HEK293 (cell line): Measurements from ENCODE around the gene FAM193B.
A peak's percentile ranks its signal among the peaks of the same experiment; 100 is the strongest.

Experiments used
- HOXD13 ChIP-seq: sonication (generic); formaldehyde crosslinking; IDR thresholded peaks from 2 replicates; pipeline ENCODE4 v1.8.0; 2022; ENCODE audit warnings: missing genetic modification reagents, borderline replicate concordance
- SP3 ChIP-seq: fragments of 450-650 bp; formaldehyde crosslinking; IDR thresholded peaks from 2 replicates; pipeline ENCODE4 v1.5.1; 2016; ENCODE audit warnings: missing biosample characterization, missing genetic modification characterization
- ZBTB20 ChIP-seq: fragments of 450-650 bp; formaldehyde crosslinking; IDR thresholded peaks from 2 replicates; pipeline ENCODE4 v1.5.1; 2016; ENCODE audit warnings: missing biosample characterization, missing genetic modification characterization
- ZFP69B ChIP-seq: fragments of 450-650 bp; formaldehyde crosslinking; IDR thresholded peaks from 2 replicates; pipeline ENCODE4 v1.5.1; 2016; ENCODE audit warnings: missing biosample characterization, missing genetic modification characterization
- ZNF157 ChIP-seq: fragments of 450-650 bp; formaldehyde crosslinking; IDR thresholded peaks from 2 replicates; pipeline ENCODE4 v1.5.1; 2016; ENCODE audit warnings: missing biosample characterization, missing genetic modification characterization
- ZNF184 ChIP-seq: fragments of 450-650 bp; IDR thresholded peaks from 2 replicates; pipeline ENCODE4 v1.5.1; 2018; ENCODE audit warnings: missing biosample characterization, mild to moderate bottlenecking, missing genetic modification characterization
- ZNF239 ChIP-seq: fragments of 450-650 bp; formaldehyde crosslinking; IDR thresholded peaks from 2 replicates; pipeline ENCODE4 v1.5.1; 2016; ENCODE audit warnings: missing biosample characterization, missing genetic modification characterization
- ZNF311 ChIP-seq: fragments of 450-650 bp; formaldehyde crosslinking; IDR thresholded peaks from 2 replicates; pipeline ENCODE4 v1.5.1; 2017; ENCODE audit warnings: missing biosample characterization, missing genetic modification characterization, borderline replicate concordance
- ZNF324 ChIP-seq: fragments of 450-650 bp; formaldehyde crosslinking; IDR thresholded peaks from 2 replicates; pipeline ENCODE4 v1.5.1; 2016; ENCODE audit warnings: missing biosample characterization, missing genetic modification characterization
- ZNF555 ChIP-seq: fragments of 450-650 bp; formaldehyde crosslinking; conservative IDR thresholded peaks from 2 replicates; pipeline ENCODE4 v1.5.1; 2017; ENCODE audit warnings: missing biosample characterization, mild to moderate bottlenecking, missing genetic modification characterization, inconsistent platforms
- ZNF560 ChIP-seq: fragments of 450-650 bp; formaldehyde crosslinking; IDR thresholded peaks from 2 replicates; pipeline ENCODE4 v1.5.1; 2017; ENCODE audit warnings: missing biosample characterization, missing genetic modification characterization, borderline replicate concordance
- ZNF600 ChIP-seq: fragments of 450-650 bp; formaldehyde crosslinking; IDR thresholded peaks from 2 replicates; pipeline ENCODE4 v1.5.1; 2016; ENCODE audit warnings: missing biosample characterization, missing genetic modification characterization
- ZNF623 ChIP-seq: fragments of 450-650 bp; formaldehyde crosslinking; IDR thresholded peaks from 2 replicates; pipeline ENCODE4 v1.5.1; 2016; ENCODE audit warnings: missing biosample characterization, missing genetic modification characterization
- ZNF624 ChIP-seq: fragments of 450-650 bp; formaldehyde crosslinking; IDR thresholded peaks from 2 replicates; pipeline ENCODE4 v1.5.1; 2017; ENCODE audit warnings: missing biosample characterization, missing genetic modification characterization
- ZNF830 ChIP-seq: fragments of 450-650 bp; IDR thresholded peaks from 2 replicates; pipeline ENCODE4 v1.5.0; 2018; ENCODE audit warnings: missing biosample characterization, missing genetic modification characterization, low read depth, mild to moderate bottlenecking, moderate library complexity
- TF ChIP-seq, protein P1 (sequence below): fragments of 450-650 bp; formaldehyde crosslinking; IDR thresholded peaks from 2 replicates; pipeline ENCODE4 v1.5.1; 2016; ENCODE audit warnings: missing biosample characterization, missing genetic modification characterization, borderline replicate concordance
- TF ChIP-seq, protein P2 (sequence below): IDR thresholded peaks from 2 replicates; pipeline ENCODE4 v1.6.1; 2011; ENCODE audit warnings: mild to moderate bottlenecking, low read depth, low read length, borderline replicate concordance
- TF ChIP-seq, protein P3 (sequence below): fragments of 450-650 bp; formaldehyde crosslinking; conservative IDR thresholded peaks from 2 replicates; pipeline ENCODE4 v1.5.1; 2016; ENCODE audit warnings: low read depth, missing biosample characterization, missing genetic modification characterization
- TF ChIP-seq, protein P4 (sequence below): fragments of 450-650 bp; formaldehyde crosslinking; IDR thresholded peaks from 2 replicates; pipeline ENCODE4 v1.5.1; 2017; ENCODE audit warnings: missing biosample characterization, missing genetic modification characterization
- TF ChIP-seq, protein P5 (sequence below): fragments of 450-650 bp; formaldehyde crosslinking; IDR thresholded peaks from 2 replicates; pipeline ENCODE4 v1.5.1; 2017; ENCODE audit warnings: missing biosample characterization, mild to moderate bottlenecking, missing genetic modification characterization, moderate library complexity
- TF ChIP-seq, protein P6 (sequence below): fragments of 450-650 bp; formaldehyde crosslinking; IDR thresholded peaks from 2 replicates; pipeline ENCODE4 v1.5.1; 2017; ENCODE audit warnings: missing biosample characterization, missing genetic modification characterization

FAM193B gene

DNA sequence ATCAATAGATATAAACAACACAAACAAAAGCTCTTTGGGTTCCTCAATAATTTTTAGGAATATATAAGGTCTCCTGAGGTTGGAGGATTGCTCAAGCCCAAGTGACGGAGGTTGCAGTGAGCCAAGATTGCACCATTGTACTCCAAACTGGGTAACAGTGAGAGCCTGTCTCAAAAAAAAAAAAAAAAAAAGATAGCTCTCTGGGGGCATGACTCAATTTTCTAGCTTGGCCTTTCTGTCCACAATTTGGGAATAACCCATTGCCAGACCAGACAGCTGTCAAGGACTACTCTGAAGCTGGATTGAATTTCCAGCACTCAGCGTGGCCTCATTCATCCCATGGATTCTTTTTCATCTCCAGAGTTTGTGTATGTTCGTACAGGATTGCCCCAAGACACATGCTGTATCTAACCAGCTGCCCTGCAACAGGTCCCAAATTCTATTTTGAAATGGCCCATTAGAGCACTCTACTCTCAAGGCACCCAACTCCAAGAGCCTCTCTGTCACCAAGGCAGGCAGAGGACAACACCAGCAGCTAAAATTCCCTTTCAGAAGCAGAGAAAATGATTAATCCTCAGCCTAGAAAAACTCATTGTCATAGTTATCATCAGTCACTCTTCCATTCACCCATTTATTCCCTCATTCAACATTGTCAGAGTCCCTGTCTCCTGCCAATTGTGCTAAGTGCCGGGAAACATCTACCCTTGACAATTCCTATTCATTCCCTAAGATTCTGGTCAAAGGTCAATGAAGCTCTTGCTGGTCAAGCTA lies 8.7 kb downstream of the FAM193B start (continued):
- no peak for TF ChIP-seq ZNF560 (tag by site-specific recombination)
- no peak for TF ChIP-seq ZNF311
- TF ChIP-seq ZNF830 (tag by site-specific recombination) = no peak
- TF ChIP-seq ZBTB20 (tag by site-specific recombination) = no peak
- no peak for TF ChIP-seq HOXD13
- TF ChIP-seq ZNF623 (tag by site-specific recombination) = no peak
- TF ChIP-seq, protein P1, sequence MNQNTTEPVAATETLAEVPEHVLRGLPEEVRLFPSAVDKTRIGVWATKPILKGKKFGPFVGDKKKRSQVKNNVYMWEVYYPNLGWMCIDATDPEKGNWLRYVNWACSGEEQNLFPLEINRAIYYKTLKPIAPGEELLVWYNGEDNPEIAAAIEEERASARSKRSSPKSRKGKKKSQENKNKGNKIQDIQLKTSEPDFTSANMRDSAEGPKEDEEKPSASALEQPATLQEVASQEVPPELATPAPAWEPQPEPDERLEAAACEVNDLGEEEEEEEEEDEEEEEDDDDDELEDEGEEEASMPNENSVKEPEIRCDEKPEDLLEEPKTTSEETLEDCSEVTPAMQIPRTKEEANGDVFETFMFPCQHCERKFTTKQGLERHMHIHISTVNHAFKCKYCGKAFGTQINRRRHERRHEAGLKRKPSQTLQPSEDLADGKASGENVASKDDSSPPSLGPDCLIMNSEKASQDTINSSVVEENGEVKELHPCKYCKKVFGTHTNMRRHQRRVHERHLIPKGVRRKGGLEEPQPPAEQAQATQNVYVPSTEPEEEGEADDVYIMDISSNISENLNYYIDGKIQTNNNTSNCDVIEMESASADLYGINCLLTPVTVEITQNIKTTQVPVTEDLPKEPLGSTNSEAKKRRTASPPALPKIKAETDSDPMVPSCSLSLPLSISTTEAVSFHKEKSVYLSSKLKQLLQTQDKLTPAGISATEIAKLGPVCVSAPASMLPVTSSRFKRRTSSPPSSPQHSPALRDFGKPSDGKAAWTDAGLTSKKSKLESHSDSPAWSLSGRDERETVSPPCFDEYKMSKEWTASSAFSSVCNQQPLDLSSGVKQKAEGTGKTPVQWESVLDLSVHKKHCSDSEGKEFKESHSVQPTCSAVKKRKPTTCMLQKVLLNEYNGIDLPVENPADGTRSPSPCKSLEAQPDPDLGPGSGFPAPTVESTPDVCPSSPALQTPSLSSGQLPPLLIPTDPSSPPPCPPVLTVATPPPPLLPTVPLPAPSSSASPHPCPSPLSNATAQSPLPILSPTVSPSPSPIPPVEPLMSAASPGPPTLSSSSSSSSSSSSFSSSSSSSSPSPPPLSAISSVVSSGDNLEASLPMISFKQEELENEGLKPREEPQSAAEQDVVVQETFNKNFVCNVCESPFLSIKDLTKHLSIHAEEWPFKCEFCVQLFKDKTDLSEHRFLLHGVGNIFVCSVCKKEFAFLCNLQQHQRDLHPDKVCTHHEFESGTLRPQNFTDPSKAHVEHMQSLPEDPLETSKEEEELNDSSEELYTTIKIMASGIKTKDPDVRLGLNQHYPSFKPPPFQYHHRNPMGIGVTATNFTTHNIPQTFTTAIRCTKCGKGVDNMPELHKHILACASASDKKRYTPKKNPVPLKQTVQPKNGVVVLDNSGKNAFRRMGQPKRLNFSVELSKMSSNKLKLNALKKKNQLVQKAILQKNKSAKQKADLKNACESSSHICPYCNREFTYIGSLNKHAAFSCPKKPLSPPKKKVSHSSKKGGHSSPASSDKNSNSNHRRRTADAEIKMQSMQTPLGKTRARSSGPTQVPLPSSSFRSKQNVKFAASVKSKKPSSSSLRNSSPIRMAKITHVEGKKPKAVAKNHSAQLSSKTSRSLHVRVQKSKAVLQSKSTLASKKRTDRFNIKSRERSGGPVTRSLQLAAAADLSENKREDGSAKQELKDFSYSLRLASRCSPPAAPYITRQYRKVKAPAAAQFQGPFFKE (tag by site-specific recombination) = no peak
- 0 out of 2 replicates have a peak, but pooled peaks have one; percentile 13 for TF ChIP-seq ZFP69B (tag by site-specific recombination)
- TF ChIP-seq, protein P2, sequence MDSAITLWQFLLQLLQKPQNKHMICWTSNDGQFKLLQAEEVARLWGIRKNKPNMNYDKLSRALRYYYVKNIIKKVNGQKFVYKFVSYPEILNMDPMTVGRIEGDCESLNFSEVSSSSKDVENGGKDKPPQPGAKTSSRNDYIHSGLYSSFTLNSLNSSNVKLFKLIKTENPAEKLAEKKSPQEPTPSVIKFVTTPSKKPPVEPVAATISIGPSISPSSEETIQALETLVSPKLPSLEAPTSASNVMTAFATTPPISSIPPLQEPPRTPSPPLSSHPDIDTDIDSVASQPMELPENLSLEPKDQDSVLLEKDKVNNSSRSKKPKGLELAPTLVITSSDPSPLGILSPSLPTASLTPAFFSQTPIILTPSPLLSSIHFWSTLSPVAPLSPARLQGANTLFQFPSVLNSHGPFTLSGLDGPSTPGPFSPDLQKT = no peak
- TF ChIP-seq ZNF555 (tag by site-specific recombination) = no peak
- TF ChIP-seq, protein P3, sequence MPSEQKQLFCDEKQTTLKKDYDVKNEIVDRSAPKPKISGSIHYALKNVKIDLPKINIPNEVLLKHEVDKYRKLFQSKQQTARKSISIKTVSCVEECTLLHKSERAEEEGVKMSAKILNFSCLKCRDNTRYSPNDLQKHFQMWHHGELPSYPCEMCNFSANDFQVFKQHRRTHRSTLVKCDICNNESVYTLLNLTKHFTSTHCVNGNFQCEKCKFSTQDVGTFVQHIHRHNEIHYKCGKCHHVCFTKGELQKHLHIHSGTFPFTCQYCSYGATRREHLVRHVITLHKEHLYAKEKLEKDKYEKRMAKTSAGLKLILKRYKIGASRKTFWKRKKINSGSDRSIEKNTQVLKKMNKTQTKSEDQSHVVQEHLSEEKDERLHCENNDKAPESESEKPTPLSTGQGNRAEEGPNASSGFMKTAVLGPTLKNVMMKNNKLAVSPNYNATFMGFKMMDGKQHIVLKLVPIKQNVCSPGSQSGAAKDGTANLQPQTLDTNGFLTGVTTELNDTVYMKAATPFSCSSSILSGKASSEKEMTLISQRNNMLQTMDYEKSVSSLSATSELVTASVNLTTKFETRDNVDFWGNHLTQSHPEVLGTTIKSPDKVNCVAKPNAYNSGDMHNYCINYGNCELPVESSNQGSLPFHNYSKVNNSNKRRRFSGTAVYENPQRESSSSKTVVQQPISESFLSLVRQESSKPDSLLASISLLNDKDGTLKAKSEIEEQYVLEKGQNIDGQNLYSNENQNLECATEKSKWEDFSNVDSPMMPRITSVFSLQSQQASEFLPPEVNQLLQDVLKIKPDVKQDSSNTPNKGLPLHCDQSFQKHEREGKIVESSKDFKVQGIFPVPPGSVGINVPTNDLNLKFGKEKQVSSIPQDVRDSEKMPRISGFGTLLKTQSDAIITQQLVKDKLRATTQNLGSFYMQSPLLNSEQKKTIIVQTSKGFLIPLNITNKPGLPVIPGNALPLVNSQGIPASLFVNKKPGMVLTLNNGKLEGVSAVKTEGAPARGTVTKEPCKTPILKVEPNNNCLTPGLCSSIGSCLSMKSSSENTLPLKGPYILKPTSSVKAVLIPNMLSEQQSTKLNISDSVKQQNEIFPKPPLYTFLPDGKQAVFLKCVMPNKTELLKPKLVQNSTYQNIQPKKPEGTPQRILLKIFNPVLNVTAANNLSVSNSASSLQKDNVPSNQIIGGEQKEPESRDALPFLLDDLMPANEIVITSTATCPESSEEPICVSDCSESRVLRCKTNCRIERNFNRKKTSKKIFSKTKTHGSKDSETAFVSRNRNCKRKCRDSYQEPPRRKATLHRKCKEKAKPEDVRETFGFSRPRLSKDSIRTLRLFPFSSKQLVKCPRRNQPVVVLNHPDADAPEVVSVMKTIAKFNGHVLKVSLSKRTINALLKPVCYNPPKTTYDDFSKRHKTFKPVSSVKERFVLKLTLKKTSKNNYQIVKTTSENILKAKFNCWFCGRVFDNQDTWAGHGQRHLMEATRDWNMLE = 0 out of 2 replicates have a peak, but pooled peaks have one; percentile 18
- no peak for TF ChIP-seq ZNF157
- TF ChIP-seq, protein P4, sequence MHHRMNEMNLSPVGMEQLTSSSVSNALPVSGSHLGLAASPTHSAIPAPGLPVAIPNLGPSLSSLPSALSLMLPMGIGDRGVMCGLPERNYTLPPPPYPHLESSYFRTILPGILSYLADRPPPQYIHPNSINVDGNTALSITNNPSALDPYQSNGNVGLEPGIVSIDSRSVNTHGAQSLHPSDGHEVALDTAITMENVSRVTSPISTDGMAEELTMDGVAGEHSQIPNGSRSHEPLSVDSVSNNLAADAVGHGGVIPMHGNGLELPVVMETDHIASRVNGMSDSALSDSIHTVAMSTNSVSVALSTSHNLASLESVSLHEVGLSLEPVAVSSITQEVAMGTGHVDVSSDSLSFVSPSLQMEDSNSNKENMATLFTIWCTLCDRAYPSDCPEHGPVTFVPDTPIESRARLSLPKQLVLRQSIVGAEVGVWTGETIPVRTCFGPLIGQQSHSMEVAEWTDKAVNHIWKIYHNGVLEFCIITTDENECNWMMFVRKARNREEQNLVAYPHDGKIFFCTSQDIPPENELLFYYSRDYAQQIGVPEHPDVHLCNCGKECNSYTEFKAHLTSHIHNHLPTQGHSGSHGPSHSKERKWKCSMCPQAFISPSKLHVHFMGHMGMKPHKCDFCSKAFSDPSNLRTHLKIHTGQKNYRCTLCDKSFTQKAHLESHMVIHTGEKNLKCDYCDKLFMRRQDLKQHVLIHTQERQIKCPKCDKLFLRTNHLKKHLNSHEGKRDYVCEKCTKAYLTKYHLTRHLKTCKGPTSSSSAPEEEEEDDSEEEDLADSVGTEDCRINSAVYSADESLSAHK = no peak
- TF ChIP-seq ZNF324 (tag by site-specific recombination) = peak; percentile 64; the same call in 1 of the 2 replicates
- TF ChIP-seq ZNF184 (tag by site-specific recombination) = 0 out of 2 replicates have a peak, but pooled peaks have one; percentile 15
- no peak for TF ChIP-seq SP3 (tag by site-specific recombination)
- TF ChIP-seq ZNF624 = no peak
- TF ChIP-seq, protein P5, sequence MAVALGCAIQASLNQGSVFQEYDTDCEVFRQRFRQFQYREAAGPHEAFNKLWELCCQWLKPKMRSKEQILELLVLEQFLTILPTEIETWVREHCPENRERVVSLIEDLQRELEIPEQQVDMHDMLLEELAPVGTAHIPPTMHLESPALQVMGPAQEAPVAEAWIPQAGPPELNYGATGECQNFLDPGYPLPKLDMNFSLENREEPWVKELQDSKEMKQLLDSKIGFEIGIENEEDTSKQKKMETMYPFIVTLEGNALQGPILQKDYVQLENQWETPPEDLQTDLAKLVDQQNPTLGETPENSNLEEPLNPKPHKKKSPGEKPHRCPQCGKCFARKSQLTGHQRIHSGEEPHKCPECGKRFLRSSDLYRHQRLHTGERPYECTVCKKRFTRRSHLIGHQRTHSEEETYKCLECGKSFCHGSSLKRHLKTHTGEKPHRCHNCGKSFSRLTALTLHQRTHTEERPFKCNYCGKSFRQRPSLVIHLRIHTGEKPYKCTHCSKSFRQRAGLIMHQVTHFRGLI = no peak
- TF ChIP-seq, protein P6, sequence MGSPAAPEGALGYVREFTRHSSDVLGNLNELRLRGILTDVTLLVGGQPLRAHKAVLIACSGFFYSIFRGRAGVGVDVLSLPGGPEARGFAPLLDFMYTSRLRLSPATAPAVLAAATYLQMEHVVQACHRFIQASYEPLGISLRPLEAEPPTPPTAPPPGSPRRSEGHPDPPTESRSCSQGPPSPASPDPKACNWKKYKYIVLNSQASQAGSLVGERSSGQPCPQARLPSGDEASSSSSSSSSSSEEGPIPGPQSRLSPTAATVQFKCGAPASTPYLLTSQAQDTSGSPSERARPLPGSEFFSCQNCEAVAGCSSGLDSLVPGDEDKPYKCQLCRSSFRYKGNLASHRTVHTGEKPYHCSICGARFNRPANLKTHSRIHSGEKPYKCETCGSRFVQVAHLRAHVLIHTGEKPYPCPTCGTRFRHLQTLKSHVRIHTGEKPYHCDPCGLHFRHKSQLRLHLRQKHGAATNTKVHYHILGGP = no peak
- no peak for TF ChIP-seq ZNF239 (tag by site-specific recombination)
- TF ChIP-seq ZNF600 (tag by site-specific recombination) = peak; percentile 73
